BLaER1 (cell line): ENCODE data around the gene ADORA2A.
A peak's percentile ranks its signal among the peaks of the same experiment; 100 is the strongest.

Experiments used
- H3K27ac ChIP-seq: shearing (Covaris generic); formaldehyde crosslinking; 2 replicates; pipeline ENCODE4 v1.8.1; 2022
- H3K27me3 ChIP-seq: shearing (Covaris generic); formaldehyde crosslinking; 2 replicates; pipeline ENCODE4 v1.8.1; 2022
- H3K36me3 ChIP-seq: shearing (Covaris generic); formaldehyde crosslinking; 2 replicates; pipeline ENCODE4 v1.8.1; 2022
- H3K4me1 ChIP-seq: shearing (Covaris generic); formaldehyde crosslinking; 2 replicates; pipeline ENCODE4 v1.8.1; 2022
- H3K4me2 ChIP-seq: shearing (Covaris generic); formaldehyde crosslinking; 2 replicates; pipeline ENCODE4 v1.8.1; 2022
- H3K4me3 ChIP-seq: shearing (Covaris generic); formaldehyde crosslinking; 2 replicates; pipeline ENCODE4 v1.8.1; 2022
- H3K9ac ChIP-seq: shearing (Covaris generic); formaldehyde crosslinking; 2 replicates; pipeline ENCODE4 v1.8.1; 2022
- H3K9me3 ChIP-seq: shearing (Covaris generic); formaldehyde crosslinking; 2 replicates; pipeline ENCODE4 v1.8.1; 2022
- H4K20me1 ChIP-seq: shearing (Covaris generic); formaldehyde crosslinking; 2 replicates; pipeline ENCODE4 v1.8.1; 2022
- Cebpa-rat ChIP-seq: shearing (Covaris generic); IDR thresholded peaks from 2 replicates; pipeline ENCODE4 v1.8.1; 2022

The ADORA2A gene

DNA sequence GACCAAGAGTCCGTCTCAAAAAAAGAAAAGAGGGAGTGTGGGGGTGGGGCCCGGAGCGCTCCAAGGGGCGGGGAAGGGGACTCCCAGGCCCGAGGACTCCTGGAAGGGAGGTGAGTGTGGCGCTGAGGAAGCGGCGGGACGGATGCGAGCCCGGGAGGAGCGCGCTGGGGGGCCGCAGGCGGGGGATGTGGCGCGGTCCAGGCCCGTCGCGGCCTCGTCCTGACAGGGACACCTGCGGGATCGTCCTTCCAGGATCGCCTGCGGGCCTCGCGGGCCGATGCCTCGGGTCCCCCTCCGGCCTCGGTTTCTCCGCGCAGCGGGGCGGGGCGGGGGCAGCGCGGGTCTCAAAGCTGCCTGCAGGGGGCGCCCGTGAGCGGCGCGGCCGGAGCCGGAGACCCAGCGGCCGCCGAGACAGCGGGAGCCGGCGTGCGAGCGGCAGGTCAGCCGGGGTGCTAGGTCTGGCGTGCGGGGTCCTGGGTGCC lies 3.8 kb upstream of the ADORA2A start:
- H3K4me1 ChIP-seq, result peaks cover 64% of the 10 kb centered on the region
- H3K4me3 ChIP-seq, result no peak overlapping the region
- no peak overlapping the region for H3K9ac ChIP-seq
- H4K20me1 ChIP-seq, result peaks cover 26% of the 10 kb centered on the region
- H3K36me3 ChIP-seq, result no peaks in the 10 kb centered on the region
- no peaks in the 10 kb centered on the region; the same call in 1 of the 2 replicates for H3K9me3 ChIP-seq
- H3K27me3 ChIP-seq, result peaks cover 14% of the 10 kb centered on the region
- TF ChIP-seq Cebpa-rat, result no peak
- H3K4me2 ChIP-seq, result no peak overlapping the region
- no peak overlapping the region for H3K27ac ChIP-seq

- Histone ChIP-seq H3K9me3 (no peaks in the 10 kb centered on the region; the same call in 1 of the 2 replicates), H3K36me3 (no peaks in the 10 kb centered on the region), H3K27me3 (peaks cover 14% of the 10 kb centered on the region), H3K9ac (no peak overlapping the region), H3K4me3 (no peak overlapping the region), H3K27ac (no peak overlapping the region), H4K20me1 (peaks cover 19% of the 10 kb centered on the region), H3K4me2 (no peak overlapping the region), H3K4me1 (peaks cover 64% of the 10 kb centered on the region)
- TF ChIP-seq Cebpa-rat, result no peak
Observed at GRCh38 chr22:24424001-24424900, 3.1 kb upstream of the ADORA2A start.

GRCh38 chr22:24424901-24425775 lies 2.3 kb upstream of the ADORA2A start:
- Histone ChIP-seq H3K4me3 (no peak overlapping the region), H3K27me3 (peaks cover 14% of the 10 kb centered on the region), H3K27ac (peak overlapping the region; percentile 94; the same call in 1 of the 2 replicates), H3K36me3 (no peaks in the 10 kb centered on the region), H3K9me3 (no peaks in the 10 kb centered on the region; the same call in 1 of the 2 replicates), H3K4me1 (peaks cover 64% of the 10 kb centered on the region), H3K4me2 (peak overlapping the region; percentile 98), H3K9ac (no peak overlapping the region), H4K20me1 (peaks cover 10% of the 10 kb centered on the region)
- TF ChIP-seq Cebpa-rat, result no peak

DNA sequence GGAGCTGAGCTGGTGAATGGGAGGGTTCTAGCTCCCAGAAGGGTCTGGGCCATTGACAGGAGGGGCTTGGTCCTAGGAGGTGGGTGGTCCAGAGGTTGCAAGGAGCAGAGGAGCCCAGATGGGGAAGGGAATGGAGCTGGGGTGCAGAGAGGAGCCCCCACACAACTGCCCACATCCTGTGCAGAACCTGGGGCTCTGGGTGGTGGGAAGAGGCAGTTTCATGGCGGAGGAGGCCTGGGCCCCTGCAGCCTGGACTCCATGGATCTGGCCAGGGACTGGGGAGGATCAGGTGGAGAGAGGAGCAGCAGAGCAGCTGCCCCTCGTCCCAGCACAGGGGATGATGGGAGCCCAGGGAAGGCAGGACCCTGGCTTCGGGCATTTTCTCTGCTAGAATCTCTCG lies 963 bp upstream of the ADORA2A start:
- Histone ChIP-seq H3K4me2 (peak overlapping the region; percentile 98), H3K4me3 (peak overlapping the region; percentile 51; the same call in 1 of the 2 replicates), H3K9ac (peak overlapping the region; percentile 79), H3K36me3 (no peaks in the 10 kb centered on the region), H3K9me3 (no peaks in the 10 kb centered on the region; the same call in 1 of the 2 replicates), H3K27me3 (peaks cover 14% of the 10 kb centered on the region), H3K4me1 (peaks cover 64% of the 10 kb centered on the region), H4K20me1 (no peaks in the 10 kb centered on the region), H3K27ac (peak overlapping the region; percentile 94)
- no peak for TF ChIP-seq Cebpa-rat

DNA sequence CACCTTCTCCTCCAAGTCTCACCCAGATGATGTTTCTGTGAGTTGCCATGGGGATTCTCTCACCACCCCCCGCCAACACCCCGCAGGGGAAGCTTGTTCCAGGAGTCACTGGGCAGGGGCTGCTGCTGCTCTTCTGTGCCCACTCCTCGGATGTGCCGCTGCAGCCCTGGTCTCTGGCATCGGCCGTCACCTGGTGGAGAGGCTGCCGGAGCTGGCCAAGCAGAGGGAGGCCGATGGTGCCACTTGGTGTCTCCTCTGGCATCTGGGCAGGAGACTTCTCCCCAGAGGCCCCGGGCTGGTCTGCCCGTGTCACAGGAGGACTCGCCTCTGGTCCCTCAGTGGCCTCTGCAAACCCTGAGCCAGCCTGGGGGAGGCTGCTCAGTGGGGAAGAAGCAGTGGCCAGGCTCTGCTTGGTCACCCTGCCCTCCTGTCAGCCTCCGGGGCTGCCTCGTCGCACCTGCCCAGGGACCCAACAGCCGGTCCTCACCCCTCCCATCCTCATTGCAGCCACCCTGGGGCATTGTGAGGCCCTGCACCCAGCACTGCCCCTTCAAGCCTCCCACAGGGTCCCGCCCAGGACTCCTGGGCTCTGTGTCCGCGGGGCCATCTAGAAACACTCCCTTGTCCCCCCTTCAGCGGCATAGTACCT lies 424 bp upstream of the ADORA2A start:
- no peak for TF ChIP-seq Cebpa-rat
- peaks cover 14% of the 10 kb centered on the region for H3K27me3 ChIP-seq
- H3K27ac ChIP-seq, result peak overlapping the region; percentile 94
- no peaks in the 10 kb centered on the region for H4K20me1 ChIP-seq
- peak overlapping the region; percentile 98 for H3K4me2 ChIP-seq
- H3K4me1 ChIP-seq, result peaks cover 67% of the 10 kb centered on the region
- peak overlapping the region; percentile 79 for H3K9ac ChIP-seq
- H3K4me3 ChIP-seq, result peak overlapping the region; percentile 51
- no peaks in the 10 kb centered on the region; the same call in 1 of the 2 replicates for H3K9me3 ChIP-seq
- H3K36me3 ChIP-seq, result no peaks in the 10 kb centered on the region

DNA sequence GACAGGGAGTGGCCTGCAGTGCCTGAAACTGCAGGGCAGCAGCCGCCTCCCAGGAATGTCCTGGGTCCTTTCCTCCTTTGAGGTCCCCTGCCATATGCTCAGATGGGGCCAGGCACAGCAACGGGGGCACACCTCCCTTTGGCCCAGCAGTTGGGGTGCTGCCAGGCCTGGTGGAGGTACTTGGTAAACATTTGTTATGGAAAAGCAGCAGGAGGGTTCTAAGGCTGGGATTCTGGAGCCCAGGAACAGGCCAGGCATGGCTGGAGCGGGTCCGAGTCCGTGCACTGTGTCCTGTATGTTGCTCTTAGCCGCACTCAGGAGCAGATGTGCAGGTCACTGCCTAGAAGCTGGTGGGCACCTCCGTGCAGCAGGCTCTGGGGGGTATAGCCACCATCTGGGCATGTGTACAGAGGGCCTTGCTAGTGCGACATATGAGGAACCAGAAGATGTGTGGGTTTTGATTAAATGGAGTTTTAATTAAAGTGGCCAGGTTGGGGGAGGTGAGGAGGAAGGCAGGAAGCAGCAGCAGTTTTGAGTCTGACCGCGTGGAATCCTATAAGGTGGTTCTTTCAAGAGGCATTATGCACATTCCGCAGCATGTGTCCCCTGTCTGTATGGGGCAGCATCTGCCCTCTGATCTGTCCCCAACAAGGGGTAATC lies 1.5 kb downstream of the ADORA2A start:
- peak overlapping the region; percentile 98 for H3K4me2 ChIP-seq
- no peaks in the 10 kb centered on the region; the same call in 1 of the 2 replicates for H3K9me3 ChIP-seq
- H4K20me1 ChIP-seq, result peaks cover 10% of the 10 kb centered on the region
- peaks cover 86% of the 10 kb centered on the region for H3K4me1 ChIP-seq
- no peak overlapping the region for H3K4me3 ChIP-seq
- peaks cover 8% of the 10 kb centered on the region for H3K27me3 ChIP-seq
- H3K36me3 ChIP-seq, result no peaks in the 10 kb centered on the region
- peak overlapping the region; percentile 79 for H3K9ac ChIP-seq
- no peak for TF ChIP-seq Cebpa-rat
- peak overlapping the region; percentile 94 for H3K27ac ChIP-seq

- Histone ChIP-seq H3K27ac (peak overlapping the region; percentile 94), H3K4me3 (no peak overlapping the region), H3K4me2 (peak overlapping the region; percentile 98)
Observed at GRCh38 chr22:24429411-24430365, 2.3 kb downstream of the ADORA2A start.

More at GRCh38 chr22:24429411-24430365, 2.3 kb downstream of the ADORA2A start:
- Histone ChIP-seq H3K36me3 (no peaks in the 10 kb centered on the region), H4K20me1 (peaks cover 15% of the 10 kb centered on the region), H3K27me3 (no peaks in the 10 kb centered on the region), H3K4me1 (peaks cover 95% of the 10 kb centered on the region), H3K9ac (peak overlapping the region; percentile 79), H3K9me3 (no peaks in the 10 kb centered on the region)
- TF ChIP-seq Cebpa-rat, result no peak
